Esophagus muscularis mucosa (tissue), 3 donors: ENCODE results near the gene ZNF333.

ENCODE experiments used
- CTCF ChIP-seq, 3 experiments: fragments of 200-600 bp in 2 of 3; fragments of 450-650 bp in 1 of 3; sonication (generic) in 2 of 3; IDR thresholded peaks; one replicate each; pipeline ENCODE4 v1.5.1; 2017 to 2019; ENCODE audit warnings: antibody characterized with exemption in 3 of 3, mild to moderate bottlenecking in 2 of 3, moderate library complexity in 1 of 3
- POLR2A ChIP-seq: fragments of 450-650 bp; IDR thresholded peaks from one replicate; pipeline ENCODE4 v1.6.1; 2017; ENCODE audit warnings: antibody characterized with exemption, moderate library complexity, mild to moderate bottlenecking, low read depth
- POLR2AphosphoS5 ChIP-seq, 2 donors: sonication (generic); formaldehyde crosslinking; IDR thresholded peaks; one replicate each; pipeline ENCODE4 v1.6.1; 2017; ENCODE audit warnings: antibody characterized with exemption in 2 of 2

- no peak for TF ChIP-seq POLR2A
- no peak for TF ChIP-seq CTCF (IDR thresholded peaks at IDR 0.05)
- no peak for TF ChIP-seq POLR2AphosphoS5 (IDR thresholded peaks at IDR 0.05)
Observed at GRCh38 chr19:14694641-14695266, 4.9 kb downstream of the ZNF333 start.
